H9 (cell line): ENCODE results near the gene MBOAT2. TPM values are rescaled to one million over a fixed set of nuclear protein-coding genes. Genes with fewer than 3 reads are reported as not detected.

Experiments used
- DNase-seq: peaks from one replicate; pipeline ENCODE4 v3.0.0-alpha.2; 2017
- H2AFZ ChIP-seq: one replicate; pipeline ENCODE4 v1.6.1; 2013; ENCODE audit warnings: mild to moderate bottlenecking, low read length, control low read depth, moderate library complexity
- H2AK5ac ChIP-seq: 2 replicates; pipeline ENCODE4 v1.6.1; 2013; ENCODE audit warnings: low read length, control low read depth, mixed read lengths; ENCODE audit not compliant: insufficient read length
- H2BK120ac ChIP-seq: one replicate; pipeline ENCODE4 v1.6.1; 2013; ENCODE audit warnings: low read depth, mild to moderate bottlenecking, low read length, control low read depth, inconsistent platforms; ENCODE audit not compliant: poor library complexity, severe bottlenecking
- H2BK12ac ChIP-seq: 2 replicates; pipeline ENCODE4 v1.6.1; 2013; ENCODE audit warnings: low read length, control low read depth, mixed read lengths, low read depth; ENCODE audit not compliant: insufficient read length
- H2BK15ac ChIP-seq: 2 replicates; pipeline ENCODE4 v1.6.1; 2013; ENCODE audit warnings: low read depth, low read length, control low read depth
- H2BK20ac ChIP-seq: one replicate; pipeline ENCODE4 v1.6.1; 2013; ENCODE audit warnings: low read depth, mild to moderate bottlenecking, low read length, control low read depth, inconsistent platforms; ENCODE audit not compliant: poor library complexity, severe bottlenecking
- H2BK5ac ChIP-seq: 2 replicates; pipeline ENCODE4 v1.6.1; 2013; ENCODE audit warnings: low read length, control low read depth, mixed read lengths; ENCODE audit not compliant: insufficient read length
- H3K14ac ChIP-seq: 2 replicates; pipeline ENCODE4 v1.6.1; 2013; ENCODE audit warnings: low read length, control low read depth; ENCODE audit not compliant: insufficient read depth
- H3K18ac ChIP-seq: 2 replicates; pipeline ENCODE4 v1.6.1; 2013; ENCODE audit warnings: low read depth, mild to moderate bottlenecking, mixed read lengths, low read length, control low read depth; ENCODE audit not compliant: insufficient read length
- H3K23ac ChIP-seq: 2 replicates; pipeline ENCODE4 v1.6.1; 2013; ENCODE audit warnings: low read length, control low read depth, mixed read lengths, low read depth; ENCODE audit not compliant: insufficient read length
- H3K23me2 ChIP-seq: 2 replicates; pipeline ENCODE4 v1.6.1; 2013; ENCODE audit warnings: low read depth, mild to moderate bottlenecking, mixed read lengths, low read length, control low read depth; ENCODE audit not compliant: insufficient read length, poor library complexity, severe bottlenecking
- H3K27ac ChIP-seq: 2 replicates; pipeline ENCODE4 v1.5.1; 2013; ENCODE audit warnings: low read length, control low read depth, mixed read lengths, low read depth; ENCODE audit not compliant: insufficient read length
- H3K27me3 ChIP-seq: 2 replicates; pipeline ENCODE4 v1.6.1; 2013; ENCODE audit warnings: low read length, control low read depth, inconsistent platforms; ENCODE audit not compliant: insufficient read depth
- H3K4ac ChIP-seq: 2 replicates; pipeline ENCODE4 v1.6.1; 2013; ENCODE audit warnings: low read depth, mild to moderate bottlenecking, control low read depth, inconsistent platforms, low read length, moderate library complexity
- H3K4me1 ChIP-seq: 2 replicates; pipeline ENCODE4 v1.6.1; 2013; ENCODE audit warnings: low read length, control low read depth, inconsistent platforms; ENCODE audit not compliant: insufficient read depth
- H3K4me2 ChIP-seq: 2 replicates; pipeline ENCODE4 v1.6.1; 2013; ENCODE audit warnings: low read length, control low read depth, mixed read lengths; ENCODE audit not compliant: insufficient read length, insufficient read depth
- H3K56ac ChIP-seq: 2 replicates; pipeline ENCODE4 v1.6.1; 2013; ENCODE audit warnings: low read depth, mild to moderate bottlenecking, mixed read lengths, low read length, control low read depth; ENCODE audit not compliant: insufficient read length
- H3K79me1 ChIP-seq: 2 replicates; pipeline ENCODE4 v1.6.1; 2013; ENCODE audit warnings: low read depth, mild to moderate bottlenecking, moderate library complexity, low read length, control low read depth, inconsistent platforms; ENCODE audit not compliant: insufficient read depth, poor library complexity, severe bottlenecking
- H3K79me2 ChIP-seq: 2 replicates; pipeline ENCODE4 v1.6.1; 2013; ENCODE audit warnings: low read length, control low read depth, inconsistent platforms; ENCODE audit not compliant: insufficient read depth
- H3K9ac ChIP-seq: 2 replicates; pipeline ENCODE4 v1.6.1; 2013; ENCODE audit warnings: low read length, control low read depth, mixed read lengths; ENCODE audit not compliant: insufficient read length; ENCODE audit errors: extremely low read depth
- H3K9me3 ChIP-seq: one replicate; pipeline ENCODE4 v1.6.1; 2013; ENCODE audit warnings: low read depth, low read length, inconsistent platforms; ENCODE audit not compliant: control insufficient read depth
- H3T11ph ChIP-seq: one replicate; pipeline ENCODE4 v1.6.1; 2013; ENCODE audit warnings: mild to moderate bottlenecking, low read length, control low read depth, inconsistent platforms
- H4K20me1 ChIP-seq: one replicate; pipeline ENCODE4 v1.6.1; 2013; ENCODE audit not compliant: control insufficient read depth, insufficient read length, insufficient read depth
- H4K5ac ChIP-seq: 2 replicates; pipeline ENCODE4 v1.6.1; 2013; ENCODE audit warnings: low read depth, mild to moderate bottlenecking, mixed read lengths, low read length, control low read depth; ENCODE audit not compliant: insufficient read length
- H4K8ac ChIP-seq: replicated peaks from 2 replicates; pipeline ENCODE4 v1.6.1; 2013; ENCODE audit warnings: low read length, control low read depth, mixed read lengths, low read depth; ENCODE audit not compliant: insufficient read length
- H4K91ac ChIP-seq: 2 replicates; pipeline ENCODE4 v1.6.1; 2013; ENCODE audit warnings: low read depth, mild to moderate bottlenecking, moderate library complexity, mixed read lengths, low read length, control low read depth; ENCODE audit not compliant: insufficient read length
- H3K27ac Mint-ChIP-seq, 3 experiments: 2 replicates in 2 of 3; 3 replicates in 1 of 3; pipeline ENCODE4 v1.8.0; 2020 to 2021; ENCODE audit warnings: mixed read lengths in 3 of 3, mild to moderate bottlenecking in 1 of 3, moderate library complexity in 1 of 3
- H3K27me3 Mint-ChIP-seq: 2 replicates; pipeline ENCODE4 v1.8.0; 2021; ENCODE audit warnings: low read depth, mild to moderate bottlenecking, moderate library complexity, mixed read lengths
- H3K36me3 Mint-ChIP-seq, 3 experiments: 2 replicates in 2 of 3; 3 replicates in 1 of 3; pipeline ENCODE4 v1.8.0; 2020 to 2021; ENCODE audit warnings: low read depth in 3 of 3, mixed read lengths in 3 of 3; ENCODE audit not compliant: insufficient read depth in 1 of 3
- H3K4me1 Mint-ChIP-seq, 2 experiments: 2 replicates each; pipeline ENCODE4 v1.8.0; 2020; ENCODE audit warnings: mixed read lengths in 2 of 2
- H3K4me3 Mint-ChIP-seq, 2 experiments: 2 replicates in 1 of 2; 3 replicates in 1 of 2; pipeline ENCODE4 v1.8.0; 2020 to 2021; ENCODE audit warnings: mild to moderate bottlenecking in 2 of 2, mixed read lengths in 2 of 2, moderate library complexity in 1 of 2
- H3K9me3 Mint-ChIP-seq, 2 experiments: 2 replicates in 1 of 2; 3 replicates in 1 of 2; pipeline ENCODE4 v1.8.0; 2020; ENCODE audit warnings: mild to moderate bottlenecking in 2 of 2, mixed read lengths in 2 of 2, moderate library complexity in 1 of 2
- CTCF ChIP-seq: fragments of 200-600 bp; sonication (generic); conservative IDR thresholded peaks from 3 replicates; pipeline ENCODE4 v1.8.0; 2021; ENCODE audit warnings: antibody characterized with exemption, mild to moderate bottlenecking
- WGBS: extraction: QIAGEN DNeasy Blood & Tissue Kit; methylation state at CpG from one replicate; pipeline ENCODE4 v1.1.7; 2013; ENCODE audit warnings: missing lambda C conversion rate, low lambda C conversion rate, mixed read lengths; ENCODE audit not compliant: insufficient read length; ENCODE audit errors: extremely low coverage; 5-methylcytosine and 5-hydroxymethylcytosine counted together
- total RNA-seq: library from RNA; stranded (reverse); gene quantifications from 2 replicates; pipeline ENCODE4 v1.2.1, GENCODE V29; 2021

MBOAT2 gene
- total RNA-seq, 1 experiment from 2014 or later = 20.2 TPM

GRCh38 chr2:9032121-9032520 is 28.6 kb upstream of the MBOAT2 start:
- peaks cover 14 to 15% of the 10 kb centered on the region in 2 experiments for H3K4me1 Mint-ChIP-seq
- TF ChIP-seq CTCF = no peak
- H3K9me3 Mint-ChIP-seq = peaks cover 6 to 8% of the 10 kb centered on the region in 2 experiments
- Histone ChIP-seq H3K23me2 (no peaks in the 10 kb centered on the region), H2BK15ac (no peak overlapping the region), H2AFZ (no peak overlapping the region), H4K5ac (no peak overlapping the region), H3K4ac (no peak overlapping the region), H2BK12ac (no peak overlapping the region), H3K9me3 (no peaks in the 10 kb centered on the region), H2AK5ac (no peak overlapping the region), H2BK120ac (no peak overlapping the region), H4K20me1 (no peaks in the 10 kb centered on the region), H2BK20ac (no peak overlapping the region), H3K27me3 (no peaks in the 10 kb centered on the region), H3K79me1 (no peaks in the 10 kb centered on the region), H3K27ac (no peak overlapping the region), H4K91ac (no peak overlapping the region), H3K56ac (no peak overlapping the region), H3K9ac (no peak overlapping the region), H4K8ac (no peak overlapping the region), H3K23ac (no peak overlapping the region), H2BK5ac (no peak overlapping the region), H3T11ph (no peak overlapping the region), H3K18ac (no peak overlapping the region), H3K4me1 (peaks cover 5% of the 10 kb centered on the region; the same call in 1 of the 2 replicates), H3K4me2 (no peak overlapping the region), H3K14ac (no peak overlapping the region), H3K79me2 (no peaks in the 10 kb centered on the region)
- no peak for DNase-seq
- H3K27me3 Mint-ChIP-seq = no peaks in the 10 kb centered on the region
- no peak overlapping the region for H3K4me3 Mint-ChIP-seq
- peaks cover 0 to 3% (median 2%) of the 10 kb centered on the region in 3 experiments; a peak in 4 of 7 replicates for H3K36me3 Mint-ChIP-seq
- WGBS = no CpG with 5 or more reads among the region's 6 CpGs
- H3K27ac Mint-ChIP-seq = no peak overlapping the region
